Right lobe of liver (tissue), 4 donors: ENCODE measurements around the gene POLR1G.

ENCODE experiments used
- POLR2A ChIP-seq: fragments of 450-650 bp; IDR thresholded peaks from one replicate; pipeline ENCODE4 v1.6.1; 2017; ENCODE audit warnings: antibody characterized with exemption, mild to moderate bottlenecking
- TF ChIP-seq, protein P1 (sequence below), 4 donors: fragments of 200-600 bp in 3 of 4; fragments of 450-650 bp in 1 of 4; IDR thresholded peaks; one replicate each; pipeline versions ENCODE4 v1.5.1 to v1.8.0; 2016 to 2022; ENCODE audit warnings: antibody characterized with exemption in 4 of 4, mild to moderate bottlenecking in 2 of 4
- donor health status: DM: no; HTN: no; CAD: no.
- donor health status: DM: no; HTN: no; CAD: no.
- donor health status: DM: no; HTN: yes; CAD: no.

DNA sequence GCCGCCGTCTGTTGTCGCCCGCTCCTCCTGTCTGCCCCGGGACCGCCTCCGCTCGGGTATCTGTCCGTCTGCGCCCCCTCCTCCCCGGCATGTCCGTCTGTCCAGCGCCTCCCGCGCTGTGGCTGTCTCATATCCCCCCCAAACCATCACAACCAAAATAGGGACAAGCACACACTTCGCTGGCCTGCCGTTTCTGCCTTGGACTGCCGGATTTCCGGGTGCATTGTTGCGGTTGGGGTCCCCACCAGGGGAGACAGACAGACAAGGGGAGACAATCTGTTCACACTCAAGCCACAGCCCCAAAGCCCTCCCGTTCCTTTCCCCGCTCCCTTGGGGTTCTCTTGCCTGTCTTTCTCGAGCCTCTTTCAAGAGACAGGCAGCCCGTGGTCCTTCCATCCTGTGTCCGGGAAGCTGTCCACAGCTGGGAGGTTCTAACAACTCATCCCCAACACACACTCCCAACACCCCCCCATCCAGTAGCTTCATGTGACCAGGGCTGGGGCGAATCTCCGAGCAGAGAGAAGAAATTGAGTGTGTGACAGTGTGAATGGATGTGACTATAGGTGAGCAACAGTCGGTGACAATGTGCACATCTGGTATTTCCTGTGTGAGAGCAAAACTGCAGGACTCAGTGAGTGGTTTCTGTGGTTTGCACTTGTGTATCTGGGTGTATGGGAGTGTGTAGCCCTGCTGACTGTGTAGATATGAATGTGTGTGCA is 44.8 kb downstream of the POLR1G start:
- TF ChIP-seq POLR2A: no peak
- TF ChIP-seq, protein P1, sequence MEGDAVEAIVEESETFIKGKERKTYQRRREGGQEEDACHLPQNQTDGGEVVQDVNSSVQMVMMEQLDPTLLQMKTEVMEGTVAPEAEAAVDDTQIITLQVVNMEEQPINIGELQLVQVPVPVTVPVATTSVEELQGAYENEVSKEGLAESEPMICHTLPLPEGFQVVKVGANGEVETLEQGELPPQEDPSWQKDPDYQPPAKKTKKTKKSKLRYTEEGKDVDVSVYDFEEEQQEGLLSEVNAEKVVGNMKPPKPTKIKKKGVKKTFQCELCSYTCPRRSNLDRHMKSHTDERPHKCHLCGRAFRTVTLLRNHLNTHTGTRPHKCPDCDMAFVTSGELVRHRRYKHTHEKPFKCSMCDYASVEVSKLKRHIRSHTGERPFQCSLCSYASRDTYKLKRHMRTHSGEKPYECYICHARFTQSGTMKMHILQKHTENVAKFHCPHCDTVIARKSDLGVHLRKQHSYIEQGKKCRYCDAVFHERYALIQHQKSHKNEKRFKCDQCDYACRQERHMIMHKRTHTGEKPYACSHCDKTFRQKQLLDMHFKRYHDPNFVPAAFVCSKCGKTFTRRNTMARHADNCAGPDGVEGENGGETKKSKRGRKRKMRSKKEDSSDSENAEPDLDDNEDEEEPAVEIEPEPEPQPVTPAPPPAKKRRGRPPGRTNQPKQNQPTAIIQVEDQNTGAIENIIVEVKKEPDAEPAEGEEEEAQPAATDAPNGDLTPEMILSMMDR (IDR thresholded peaks at IDR 0.05): no peak
